ENCODE data around the gene KRT81.
"Not testable (repeated sequence)": the region's sequence is repeated elsewhere in the genome, so short reads cannot be mapped to it uniquely, and the experiment has no call there.

- TF ChIP-seq, protein P1, sequence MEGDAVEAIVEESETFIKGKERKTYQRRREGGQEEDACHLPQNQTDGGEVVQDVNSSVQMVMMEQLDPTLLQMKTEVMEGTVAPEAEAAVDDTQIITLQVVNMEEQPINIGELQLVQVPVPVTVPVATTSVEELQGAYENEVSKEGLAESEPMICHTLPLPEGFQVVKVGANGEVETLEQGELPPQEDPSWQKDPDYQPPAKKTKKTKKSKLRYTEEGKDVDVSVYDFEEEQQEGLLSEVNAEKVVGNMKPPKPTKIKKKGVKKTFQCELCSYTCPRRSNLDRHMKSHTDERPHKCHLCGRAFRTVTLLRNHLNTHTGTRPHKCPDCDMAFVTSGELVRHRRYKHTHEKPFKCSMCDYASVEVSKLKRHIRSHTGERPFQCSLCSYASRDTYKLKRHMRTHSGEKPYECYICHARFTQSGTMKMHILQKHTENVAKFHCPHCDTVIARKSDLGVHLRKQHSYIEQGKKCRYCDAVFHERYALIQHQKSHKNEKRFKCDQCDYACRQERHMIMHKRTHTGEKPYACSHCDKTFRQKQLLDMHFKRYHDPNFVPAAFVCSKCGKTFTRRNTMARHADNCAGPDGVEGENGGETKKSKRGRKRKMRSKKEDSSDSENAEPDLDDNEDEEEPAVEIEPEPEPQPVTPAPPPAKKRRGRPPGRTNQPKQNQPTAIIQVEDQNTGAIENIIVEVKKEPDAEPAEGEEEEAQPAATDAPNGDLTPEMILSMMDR (IDR thresholded peaks at IDR 0.05): not testable (repeated sequence)
- not testable (repeated sequence) for TF ChIP-seq POLR2A (IDR thresholded peaks at IDR 0.05)
These were observed 33.4 kb downstream of the KRT81 start for GRCh38 chr12:52257922-52258321.

Measured in gastroesophageal sphincter (tissue), 3 donors.